DND-41 (cell line): ENCODE results near the gene YJEFN3.

Experiments
- ATAC-seq: fragments of 200-7000 bp; cut with Tn5 transposase; 3 replicates; pipeline ENCODE4 v1.9.1; 2021; ENCODE audit warnings: low read depth; ENCODE audit not compliant: insufficient read depth
- DNase-seq: peaks from one replicate; pipeline ENCODE4 v3.0.0-alpha.2; 2020
- H2AFZ ChIP-seq: 2 replicates; pipeline ENCODE4 v1.6.0; 2012; ENCODE audit warnings: low read depth, low read length
- H3K27ac ChIP-seq: 2 replicates; pipeline ENCODE4 v1.5.1; 2012; ENCODE audit warnings: low read length, inconsistent platforms
- H3K27me3 ChIP-seq: fragments of 200-600 bp; sonication (generic); 2 replicates; pipeline ENCODE4 v1.6.0; 2012; ENCODE audit warnings: low read length, mild to moderate bottlenecking, inconsistent platforms; ENCODE audit not compliant: insufficient read depth, poor library complexity
- H3K36me3 ChIP-seq: 2 replicates; pipeline ENCODE4 v1.5.1; 2012; ENCODE audit warnings: low read length, inconsistent platforms; ENCODE audit not compliant: insufficient read depth
- H3K4me1 ChIP-seq: 2 replicates; pipeline ENCODE4 v1.5.1; 2012; ENCODE audit warnings: mild to moderate bottlenecking, low read length; ENCODE audit not compliant: insufficient read depth
- H3K4me2 ChIP-seq: 2 replicates; pipeline ENCODE4 v1.6.0; 2012; ENCODE audit warnings: mild to moderate bottlenecking, moderate library complexity, low read length, inconsistent platforms; ENCODE audit not compliant: insufficient read depth
- H3K4me3 ChIP-seq, 2 experiments: fragments of 200-600 bp in 1 of 2; shearing (Covaris generic) in 1 of 2; 2 replicates each; pipeline ENCODE4 v1.5.1; 2012 to 2016; ENCODE audit warnings: inconsistent platforms in 2 of 2, low read length in 2 of 2, mild to moderate bottlenecking in 2 of 2, low read depth in 1 of 2, moderate library complexity in 1 of 2
- H3K79me2 ChIP-seq: 2 replicates; pipeline ENCODE4 v1.6.0; 2012; ENCODE audit warnings: low read length, inconsistent platforms; ENCODE audit not compliant: insufficient read depth
- H3K9ac ChIP-seq: 2 replicates; pipeline ENCODE4 v1.6.0; 2012; ENCODE audit warnings: low read depth, mild to moderate bottlenecking, inconsistent platforms, low read length, moderate library complexity
- H3K9me3 ChIP-seq: 2 replicates; pipeline ENCODE4 v1.5.1; 2012; ENCODE audit warnings: low read length, moderate library complexity, mild to moderate bottlenecking, inconsistent platforms; ENCODE audit not compliant: insufficient read depth, severe bottlenecking
- H4K20me1 ChIP-seq: 2 replicates; pipeline ENCODE4 v1.6.0; 2012; ENCODE audit warnings: low read length; ENCODE audit not compliant: insufficient read depth
- EZH2 ChIP-seq: IDR thresholded peaks from 3 replicates; pipeline ENCODE4 v1.6.1; 2012; ENCODE audit warnings: borderline replicate concordance, low read depth, mild to moderate bottlenecking, moderate library complexity, low read length, inconsistent platforms; ENCODE audit not compliant: severe bottlenecking
- TF ChIP-seq, protein P1 (sequence below): IDR thresholded peaks from 2 replicates; pipeline ENCODE4 v1.5.1; 2012; ENCODE audit warnings: borderline replicate concordance, low read length, moderate library complexity, mild to moderate bottlenecking; ENCODE audit not compliant: poor library complexity, severe bottlenecking; ENCODE audit errors: extremely low read depth

The YJEFN3 gene

DNA sequence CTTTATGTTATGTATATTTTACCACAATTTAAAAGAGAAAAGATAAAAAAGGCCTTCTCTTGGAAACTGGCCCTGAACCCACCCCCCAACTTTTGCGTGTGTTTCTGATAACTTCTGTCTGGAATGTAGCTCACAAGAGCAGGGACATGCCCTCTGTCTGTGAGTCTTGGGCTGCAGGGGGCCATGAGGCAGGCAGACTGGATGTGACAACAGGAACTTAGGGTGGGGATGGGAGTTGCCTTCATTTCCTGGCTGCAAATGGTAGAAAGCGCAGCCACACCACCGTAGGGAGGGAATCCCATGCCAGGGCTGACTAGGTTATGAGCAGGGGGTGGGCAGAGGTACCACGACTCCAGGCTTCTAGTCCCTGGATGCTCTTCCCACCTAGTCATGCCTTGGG lies 31.2 kb downstream of the YJEFN3 start:
- H4K20me1 ChIP-seq, result no peaks in the 10 kb centered on the region
- H3K4me2 ChIP-seq, result no peak overlapping the region
- H3K79me2 ChIP-seq, result no peaks in the 10 kb centered on the region
- no peaks in the 10 kb centered on the region for H3K27me3 ChIP-seq
- no peak overlapping the region for H3K27ac ChIP-seq
- H3K9me3 ChIP-seq, result no peaks in the 10 kb centered on the region
- H3K36me3 ChIP-seq, result peaks cover 10% of the 10 kb centered on the region
- ATAC-seq, result no peak
- no peak for DNase-seq
- H3K4me3 ChIP-seq, result no peak overlapping the region
- TF ChIP-seq EZH2, result no peak
- TF ChIP-seq, protein P1, sequence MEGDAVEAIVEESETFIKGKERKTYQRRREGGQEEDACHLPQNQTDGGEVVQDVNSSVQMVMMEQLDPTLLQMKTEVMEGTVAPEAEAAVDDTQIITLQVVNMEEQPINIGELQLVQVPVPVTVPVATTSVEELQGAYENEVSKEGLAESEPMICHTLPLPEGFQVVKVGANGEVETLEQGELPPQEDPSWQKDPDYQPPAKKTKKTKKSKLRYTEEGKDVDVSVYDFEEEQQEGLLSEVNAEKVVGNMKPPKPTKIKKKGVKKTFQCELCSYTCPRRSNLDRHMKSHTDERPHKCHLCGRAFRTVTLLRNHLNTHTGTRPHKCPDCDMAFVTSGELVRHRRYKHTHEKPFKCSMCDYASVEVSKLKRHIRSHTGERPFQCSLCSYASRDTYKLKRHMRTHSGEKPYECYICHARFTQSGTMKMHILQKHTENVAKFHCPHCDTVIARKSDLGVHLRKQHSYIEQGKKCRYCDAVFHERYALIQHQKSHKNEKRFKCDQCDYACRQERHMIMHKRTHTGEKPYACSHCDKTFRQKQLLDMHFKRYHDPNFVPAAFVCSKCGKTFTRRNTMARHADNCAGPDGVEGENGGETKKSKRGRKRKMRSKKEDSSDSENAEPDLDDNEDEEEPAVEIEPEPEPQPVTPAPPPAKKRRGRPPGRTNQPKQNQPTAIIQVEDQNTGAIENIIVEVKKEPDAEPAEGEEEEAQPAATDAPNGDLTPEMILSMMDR, result no peak
- no peaks in the 10 kb centered on the region for H3K4me1 ChIP-seq
- H2AFZ ChIP-seq, result no peak overlapping the region
- H3K9ac ChIP-seq, result no peak overlapping the region

GRCh38 chr19:19561946-19562664 lies 33.4 kb downstream of the YJEFN3 start:
- TF ChIP-seq, protein P1, result no peak
- no peak for TF ChIP-seq EZH2
- ATAC-seq (no peak), DNase-seq (no peak)
- Histone ChIP-seq H3K27me3 (no peaks in the 10 kb centered on the region), H3K4me1 (no peaks in the 10 kb centered on the region), H3K9ac (no peak overlapping the region), H3K4me2 (no peak overlapping the region), H3K79me2 (no peaks in the 10 kb centered on the region), H3K4me3 (no peak overlapping the region), H4K20me1 (no peaks in the 10 kb centered on the region), H3K27ac (no peak overlapping the region), H3K9me3 (no peaks in the 10 kb centered on the region), H3K36me3 (peaks cover 14% of the 10 kb centered on the region), H2AFZ (no peak overlapping the region)

DNA sequence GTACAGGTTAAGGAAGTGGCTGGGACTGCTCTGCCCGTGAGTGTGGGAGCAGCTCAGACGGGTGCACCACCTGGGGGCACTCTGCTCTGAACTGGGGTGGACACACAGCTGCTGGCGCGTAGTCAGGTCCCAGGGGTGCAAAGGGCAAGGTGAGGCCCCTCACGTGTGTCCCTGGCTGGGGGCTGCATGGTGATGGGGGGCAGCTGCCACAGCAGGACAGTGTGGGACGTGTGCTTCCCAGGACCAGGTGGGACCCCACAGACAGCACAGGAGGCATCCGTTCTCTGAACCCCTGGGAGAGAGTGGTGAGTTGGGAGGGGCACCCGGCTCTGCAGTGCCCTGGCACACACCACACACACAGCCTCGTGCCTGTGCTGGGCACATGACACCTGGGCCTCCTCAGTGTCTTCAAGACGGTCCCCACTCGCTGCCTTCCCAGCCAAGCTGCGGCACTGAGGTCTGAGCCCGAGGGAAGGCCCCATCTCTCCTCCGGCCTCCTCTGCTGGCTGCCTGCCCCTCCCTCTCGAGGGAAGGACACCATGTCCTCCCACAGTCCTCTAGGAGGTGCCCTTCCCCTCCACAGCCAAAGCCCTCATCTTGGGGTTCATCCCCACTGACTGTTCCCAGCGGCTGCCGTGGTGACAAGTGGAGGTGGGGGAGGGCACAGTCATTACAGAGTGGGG lies 34.1 kb downstream of the YJEFN3 start:
- no peak overlapping the region for H3K9ac ChIP-seq
- H3K79me2 ChIP-seq, result no peaks in the 10 kb centered on the region
- DNase-seq (no peak), ATAC-seq (peak; percentile 33; the same call in 1 of the 3 replicates)
- no peaks in the 10 kb centered on the region for H3K27me3 ChIP-seq
- peaks cover 20% of the 10 kb centered on the region for H3K36me3 ChIP-seq
- H3K4me2 ChIP-seq, result no peak overlapping the region
- H3K27ac ChIP-seq, result no peak overlapping the region
- no peaks in the 10 kb centered on the region for H4K20me1 ChIP-seq
- no peaks in the 10 kb centered on the region for H3K9me3 ChIP-seq
- no peak overlapping the region for H3K4me3 ChIP-seq
- no peak overlapping the region for H2AFZ ChIP-seq
- H3K4me1 ChIP-seq, result no peaks in the 10 kb centered on the region
- TF ChIP-seq, protein P1, result peak; percentile 34
- no peak for TF ChIP-seq EZH2
